ENCODE data around the gene DENR. TPM values are rescaled to one million over a fixed set of nuclear protein-coding genes. Genes with fewer than 3 reads are reported as not detected.
A peak's percentile ranks its signal among the peaks of the same experiment; 100 is the strongest.

The DENR gene
- total and polyA plus RNA-seq, 3 experiments from 2014 or later = 68.7 to 79.3 (median 78.8) TPM

- no peaks in the 10 kb centered on the region for H3K36me3 ChIP-seq (ENCODE audit: insufficient read depth, low read length)
- ChIA-PET CTCF (interaction anchor here (0.6 to 0.7 kb wide), 2 partner anchors 75 to 469 kb away, joined by 3 read pairs; no protein-coding TSS in a partner anchor), POLR2A (no interaction called here)
- Mint-ChIP-seq H3K4me3 (no peak within 1 kb of the TSS), H3K4me1 (peaks cover 2 to 16% (median 13%) of the 10 kb centered on the region in 3 donors), H3K36me3 (peaks cover 0 to 9% (median 0%) of the 10 kb centered on the region in 3 donors), H3K27ac (no peak within 1 kb of the TSS), H3K27me3 (peaks cover 17 to 34% of the 10 kb centered on the region in 2 donors), H3K9me3 (no peaks in the 10 kb centered on the region)
- no peak within 1 kb of the TSS for H3K4me3 ChIP-seq (ENCODE audit: low read length)
- DNase-seq = no peak
- H3K27me3 ChIP-seq (ENCODE audit: insufficient read depth, low read length, poor library complexity, severe bottlenecking) = no peaks in the 10 kb centered on the region
- H3K4me1 ChIP-seq (ENCODE audit: insufficient read depth, low read length) = peaks cover 12% of the 10 kb centered on the region
- H3K9me3 ChIP-seq (ENCODE audit: low read length) = no peaks in the 10 kb centered on the region
- no peak within 1 kb of the TSS for H3K27ac ChIP-seq (ENCODE audit: low read depth, low read length)
Measured at GRCh38 chr12:122730215-122731014, 22.2 kb upstream of the DENR start, which contains the start of gene HCAR1. Gene HCAR1, minus strand, starts transcription at chr12:122730844. Its CDS starts 505 bp downstream, at chr12:122730339.

- Histone ChIP-seq H3K4me3 (ENCODE audit: low read length) (no peak overlapping the region), H3K36me3 (ENCODE audit: insufficient read depth, low read length) (no peaks in the 10 kb centered on the region), H3K4me1 (ENCODE audit: insufficient read depth, low read length) (peaks cover 9% of the 10 kb centered on the region), H3K27ac (ENCODE audit: low read depth, low read length) (no peak overlapping the region), H3K9me3 (ENCODE audit: low read length) (no peaks in the 10 kb centered on the region), H3K27me3 (ENCODE audit: insufficient read depth, low read length, poor library complexity, severe bottlenecking) (no peaks in the 10 kb centered on the region)
- Mint-ChIP-seq H3K4me3 (no peak overlapping the region), H3K36me3 (peaks cover 0 to 9% (median 0%) of the 10 kb centered on the region in 3 donors), H3K27ac (peak overlapping the region in 1 of 8 donors; percentile 3), H3K27me3 (peaks cover 17 to 34% of the 10 kb centered on the region in 2 donors), H3K4me1 (peaks cover 2 to 8% (median 5%) of the 10 kb centered on the region in 3 donors), H3K9me3 (no peaks in the 10 kb centered on the region)
- CTCF ChIA-PET = no interaction called here
- DNase-seq = no peak
- POLR2A ChIA-PET = no interaction called here
Measured at GRCh38 chr12:122732170-122732569, 20.5 kb upstream of the DENR start.

- POLR2A ChIA-PET = no interaction called here
- Mint-ChIP-seq H3K36me3 (peaks cover 0 to 9% (median 0%) of the 10 kb centered on the region in 3 donors), H3K9me3 (no peaks in the 10 kb centered on the region), H3K27me3 (peaks cover 17 to 34% of the 10 kb centered on the region in 2 donors), H3K4me3 (no peak overlapping the region), H3K4me1 (peaks cover 2 to 8% (median 5%) of the 10 kb centered on the region in 3 donors), H3K27ac (no peak overlapping the region)
- Histone ChIP-seq H3K9me3 (ENCODE audit: low read length) (no peaks in the 10 kb centered on the region), H3K36me3 (ENCODE audit: insufficient read depth, low read length) (no peaks in the 10 kb centered on the region), H3K4me3 (ENCODE audit: low read length) (no peak overlapping the region), H3K4me1 (ENCODE audit: insufficient read depth, low read length) (peaks cover 9% of the 10 kb centered on the region), H3K27ac (ENCODE audit: low read depth, low read length) (no peak overlapping the region), H3K27me3 (ENCODE audit: insufficient read depth, low read length, poor library complexity, severe bottlenecking) (no peaks in the 10 kb centered on the region)
- CTCF ChIA-PET = no interaction called here
- DNase-seq = no peak
Measured at GRCh38 chr12:122732611-122733010, 20.0 kb upstream of the DENR start.

- H3K36me3 ChIP-seq (ENCODE audit: insufficient read depth, low read length) = no peaks in the 10 kb centered on the region
- no peaks in the 10 kb centered on the region for H3K4me1 ChIP-seq (ENCODE audit: insufficient read depth, low read length)
- no peaks in the 10 kb centered on the region for H3K36me3 Mint-ChIP-seq
- H3K27me3 Mint-ChIP-seq = peaks cover 2 to 3% of the 10 kb centered on the region in 2 donors
- no peak for DNase-seq
- H3K9me3 ChIP-seq (ENCODE audit: low read length) = no peaks in the 10 kb centered on the region
- ChIA-PET POLR2A (no interaction called here), CTCF (no interaction called here)
- H3K4me1 Mint-ChIP-seq = peaks cover 0 to 1% (median 0%) of the 10 kb centered on the region in 3 donors
- no peak overlapping the region for H3K27ac Mint-ChIP-seq
- no peaks in the 10 kb centered on the region for H3K9me3 Mint-ChIP-seq
- H3K4me3 ChIP-seq (ENCODE audit: low read length) = no peak overlapping the region
- no peaks in the 10 kb centered on the region for H3K27me3 ChIP-seq (ENCODE audit: insufficient read depth, low read length, poor library complexity, severe bottlenecking)
- no peak overlapping the region for H3K27ac ChIP-seq (ENCODE audit: low read depth, low read length)
- no peak overlapping the region for H3K4me3 Mint-ChIP-seq
Measured at GRCh38 chr12:122738571-122738970, 14.1 kb upstream of the DENR start.

- POLR2A ChIA-PET = interaction anchor here (0.7 kb wide), 1 partner anchor 291 kb away, joined by 3 read pairs; no protein-coding TSS in a partner anchor
Measured at GRCh38 chr12:122740351-122740750, 12.3 kb upstream of the DENR start.

GRCh38 chr12:122743895-122744525, 8.6 kb upstream of the DENR start:
- H3K4me1 ChIP-seq (ENCODE audit: insufficient read depth, low read length) = no peaks in the 10 kb centered on the region
- Mint-ChIP-seq H3K27me3 (peaks cover 0 to 1% of the 10 kb centered on the region in 2 donors), H3K36me3 (no peaks in the 10 kb centered on the region), H3K9me3 (no peaks in the 10 kb centered on the region), H3K4me3 (no peak overlapping the region), H3K4me1 (no peaks in the 10 kb centered on the region), H3K27ac (no peak overlapping the region)
- H3K9me3 ChIP-seq (ENCODE audit: low read length) = no peaks in the 10 kb centered on the region
- H3K4me3 ChIP-seq (ENCODE audit: low read length) = no peak overlapping the region
- no peaks in the 10 kb centered on the region for H3K36me3 ChIP-seq (ENCODE audit: insufficient read depth, low read length)
- CTCF ChIA-PET = no interaction called here
- no peak for DNase-seq
- no peaks in the 10 kb centered on the region for H3K27me3 ChIP-seq (ENCODE audit: insufficient read depth, low read length, poor library complexity, severe bottlenecking)
- no peak overlapping the region for H3K27ac ChIP-seq (ENCODE audit: low read depth, low read length)
- POLR2A ChIA-PET = no interaction called here

More at GRCh38 chr12:122740351-122740750, 12.3 kb upstream of the DENR start:
- H3K27ac Mint-ChIP-seq = no peak overlapping the region
- Histone ChIP-seq H3K9me3 (ENCODE audit: low read length) (no peaks in the 10 kb centered on the region), H3K36me3 (ENCODE audit: insufficient read depth, low read length) (no peaks in the 10 kb centered on the region), H3K4me1 (ENCODE audit: insufficient read depth, low read length) (no peaks in the 10 kb centered on the region), H3K27ac (ENCODE audit: low read depth, low read length) (no peak overlapping the region), H3K27me3 (ENCODE audit: insufficient read depth, low read length, poor library complexity, severe bottlenecking) (no peaks in the 10 kb centered on the region), H3K4me3 (ENCODE audit: low read length) (no peak overlapping the region)
- no peak overlapping the region for H3K4me3 Mint-ChIP-seq
- no peak for DNase-seq
- CTCF ChIA-PET = no interaction called here
- H3K9me3 Mint-ChIP-seq = no peaks in the 10 kb centered on the region
- H3K36me3 Mint-ChIP-seq = no peaks in the 10 kb centered on the region
- H3K27me3 Mint-ChIP-seq = peaks cover 0 to 1% of the 10 kb centered on the region in 2 donors
- no peaks in the 10 kb centered on the region for H3K4me1 Mint-ChIP-seq

GRCh38 chr12:122747224-122748135, 5.1 kb upstream of the DENR start:
- peaks cover 5% of the 10 kb centered on the region for H3K4me1 ChIP-seq (ENCODE audit: insufficient read depth, low read length)
- H3K27me3 ChIP-seq (ENCODE audit: insufficient read depth, low read length, poor library complexity, severe bottlenecking) = no peaks in the 10 kb centered on the region
- CTCF ChIA-PET = no interaction called here
- H3K4me1 Mint-ChIP-seq = peaks cover 6 to 11% (median 7%) of the 10 kb centered on the region in 3 donors
- no peaks in the 10 kb centered on the region for H3K9me3 Mint-ChIP-seq
- H3K27ac Mint-ChIP-seq = no peak overlapping the region
- H3K27ac ChIP-seq (ENCODE audit: low read depth, low read length) = no peak overlapping the region
- H3K36me3 Mint-ChIP-seq = no peaks in the 10 kb centered on the region
- H3K27me3 Mint-ChIP-seq = no peaks in the 10 kb centered on the region
- no peaks in the 10 kb centered on the region for H3K9me3 ChIP-seq (ENCODE audit: low read length)
- no peaks in the 10 kb centered on the region for H3K36me3 ChIP-seq (ENCODE audit: insufficient read depth, low read length)
- DNase-seq = no peak
- POLR2A ChIA-PET = no interaction called here
- no peak overlapping the region for H3K4me3 ChIP-seq (ENCODE audit: low read length)
- no peak overlapping the region for H3K4me3 Mint-ChIP-seq

Data from CD8-positive, alpha-beta memory T cell (primary cell).